KMS-11 (cell line): ENCODE data around the gene PHKG1.

ENCODE experiments used
- H2AFZ ChIP-seq: fragments of 200-600 bp; sonication (generic); 2 replicates; pipeline ENCODE4 v1.6.1; 2016; ENCODE audit warnings: antibody characterized with exemption, mixed run types, low read depth
- H3K27ac ChIP-seq: fragments of 200-600 bp; sonication (generic); 2 replicates; pipeline ENCODE4 v1.6.1; 2016; ENCODE audit warnings: mild to moderate bottlenecking, mixed run types
- H3K27me3 ChIP-seq: fragments of 200-600 bp; sonication (generic); 2 replicates; pipeline ENCODE4 v1.6.1; 2017; ENCODE audit warnings: mild to moderate bottlenecking, low read depth, mixed run types, moderate library complexity; ENCODE audit not compliant: insufficient read depth
- H3K36me3 ChIP-seq: fragments of 200-600 bp; sonication (generic); 2 replicates; pipeline ENCODE4 v1.6.1; 2017; ENCODE audit warnings: mild to moderate bottlenecking, mixed run types; ENCODE audit not compliant: insufficient read depth
- H3K4me1 ChIP-seq: fragments of 200-600 bp; sonication (generic); 2 replicates; pipeline ENCODE4 v1.6.1; 2016; ENCODE audit warnings: mild to moderate bottlenecking, low read depth, mixed run types; ENCODE audit not compliant: poor library complexity, severe bottlenecking
- H3K4me2 ChIP-seq: fragments of 200-600 bp; sonication (generic); 2 replicates; pipeline ENCODE4 v1.7.0; 2016; ENCODE audit warnings: mild to moderate bottlenecking, mixed run types
- H3K4me3 ChIP-seq: fragments of 200-600 bp; sonication (generic); IDR thresholded peaks from 2 replicates; pipeline ENCODE4 v1.6.1; 2017; ENCODE audit warnings: low read depth, low read length, mixed read lengths; ENCODE audit not compliant: insufficient read depth
- H3K79me2 ChIP-seq: fragments of 200-600 bp; sonication (generic); 2 replicates; pipeline ENCODE4 v1.6.1; 2016; ENCODE audit warnings: low read depth, mixed run types; ENCODE audit not compliant: insufficient read depth
- H3K9ac ChIP-seq: fragments of 200-600 bp; sonication (generic); 2 replicates; pipeline ENCODE4 v1.6.1; 2016; ENCODE audit warnings: mild to moderate bottlenecking, mixed run types
- H4K20me1 ChIP-seq: fragments of 200-600 bp; sonication (generic); 2 replicates; pipeline ENCODE4 v1.6.1; 2016; ENCODE audit warnings: mild to moderate bottlenecking, mixed run types; ENCODE audit not compliant: insufficient read depth
- TF ChIP-seq, protein P1 (sequence below): fragments of 200-600 bp; sonication (generic); conservative IDR thresholded peaks from 2 replicates; pipeline ENCODE4 v1.6.1; 2017; ENCODE audit warnings: low read depth, mild to moderate bottlenecking, antibody characterized with exemption, low read length, moderate library complexity, mixed read lengths

PHKG1 gene

DNA sequence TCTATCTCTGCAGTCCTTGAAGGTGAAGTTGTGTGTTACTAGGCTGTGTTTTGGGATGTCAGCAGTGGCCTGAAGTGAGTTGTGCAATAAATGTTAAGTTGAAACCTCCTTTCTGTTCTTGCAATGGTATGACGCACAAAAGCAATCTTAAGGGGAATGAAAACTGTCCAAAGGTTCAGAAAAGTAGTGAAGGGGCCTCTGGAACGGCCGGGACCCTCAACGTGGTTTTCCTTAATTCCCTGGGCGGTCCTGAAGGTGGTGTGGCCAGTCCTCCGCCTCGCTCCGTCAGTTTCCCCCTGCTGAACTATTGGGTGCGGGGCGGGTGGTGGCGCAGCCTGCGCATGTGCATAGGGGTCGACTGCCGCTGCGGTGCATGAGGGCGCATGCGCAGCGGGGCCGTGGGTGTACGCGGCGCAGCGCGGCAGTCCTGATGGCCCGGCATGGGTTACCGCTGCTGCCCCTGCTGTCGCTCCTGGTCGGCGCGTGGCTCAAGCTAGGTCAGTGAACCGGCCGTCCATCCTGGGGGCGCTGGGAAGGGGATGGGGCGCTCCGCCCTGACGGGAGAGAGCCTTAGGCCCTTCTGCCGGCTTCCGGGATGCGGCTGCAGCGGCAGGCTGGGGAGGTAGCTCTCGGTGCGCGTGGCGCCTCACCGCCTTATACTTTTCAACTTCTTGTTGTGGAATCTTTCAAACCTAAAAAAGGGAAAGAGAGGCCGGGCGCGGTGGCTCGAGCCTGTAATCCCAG lies 28.7 kb downstream of the PHKG1 start, which contains the start of gene SUMF2:
TSS of gene SUMF2 (plus strand) at position 405 of the 744 bp plus-strand sequence. CDS start at position 431, 26 bp downstream.
- peaks cover 55% of the 10 kb centered on the region for H3K4me1 ChIP-seq
- H3K9ac ChIP-seq: peak within 1 kb of the TSS; percentile 88
- H2AFZ ChIP-seq: peak within 1 kb of the TSS; percentile 70
- peak within 1 kb of the TSS; percentile 90 for H3K27ac ChIP-seq
- H3K27me3 ChIP-seq: no peaks in the 10 kb centered on the region
- H3K79me2 ChIP-seq: peaks cover 27% of the 10 kb centered on the region; the same call in 1 of the 2 replicates
- TF ChIP-seq, protein P1, sequence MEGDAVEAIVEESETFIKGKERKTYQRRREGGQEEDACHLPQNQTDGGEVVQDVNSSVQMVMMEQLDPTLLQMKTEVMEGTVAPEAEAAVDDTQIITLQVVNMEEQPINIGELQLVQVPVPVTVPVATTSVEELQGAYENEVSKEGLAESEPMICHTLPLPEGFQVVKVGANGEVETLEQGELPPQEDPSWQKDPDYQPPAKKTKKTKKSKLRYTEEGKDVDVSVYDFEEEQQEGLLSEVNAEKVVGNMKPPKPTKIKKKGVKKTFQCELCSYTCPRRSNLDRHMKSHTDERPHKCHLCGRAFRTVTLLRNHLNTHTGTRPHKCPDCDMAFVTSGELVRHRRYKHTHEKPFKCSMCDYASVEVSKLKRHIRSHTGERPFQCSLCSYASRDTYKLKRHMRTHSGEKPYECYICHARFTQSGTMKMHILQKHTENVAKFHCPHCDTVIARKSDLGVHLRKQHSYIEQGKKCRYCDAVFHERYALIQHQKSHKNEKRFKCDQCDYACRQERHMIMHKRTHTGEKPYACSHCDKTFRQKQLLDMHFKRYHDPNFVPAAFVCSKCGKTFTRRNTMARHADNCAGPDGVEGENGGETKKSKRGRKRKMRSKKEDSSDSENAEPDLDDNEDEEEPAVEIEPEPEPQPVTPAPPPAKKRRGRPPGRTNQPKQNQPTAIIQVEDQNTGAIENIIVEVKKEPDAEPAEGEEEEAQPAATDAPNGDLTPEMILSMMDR: no peak
- H4K20me1 ChIP-seq: no peaks in the 10 kb centered on the region
- H3K4me3 ChIP-seq: no peak within 1 kb of the TSS
- peaks cover 21% of the 10 kb centered on the region; the same call in 1 of the 2 replicates for H3K36me3 ChIP-seq
- peak within 1 kb of the TSS; percentile 38 for H3K4me2 ChIP-seq

DNA sequence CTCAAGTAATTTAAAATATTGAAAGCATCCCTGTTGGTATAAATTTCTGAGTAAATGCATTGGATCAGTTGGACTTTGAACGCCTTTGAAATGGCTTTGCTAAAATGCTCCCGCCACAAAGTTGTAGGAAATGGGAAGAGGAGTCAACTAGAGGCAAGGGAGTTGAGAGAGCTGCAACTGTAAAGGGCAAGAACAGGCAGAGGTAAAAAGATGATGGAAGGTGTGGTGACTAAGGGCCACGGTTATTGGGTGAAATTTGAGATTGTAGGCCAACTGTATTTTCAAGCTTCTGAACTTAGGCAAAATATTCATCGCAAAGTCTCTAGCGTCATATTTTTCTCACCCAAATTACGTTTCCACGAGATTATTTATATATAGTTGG lies 29.3 kb downstream of the PHKG1 start:
- Histone ChIP-seq H3K9ac (no peak overlapping the region), H3K79me2 (peaks cover 27% of the 10 kb centered on the region; the same call in 1 of the 2 replicates), H2AFZ (peak overlapping the region; percentile 70; the same call in 1 of the 2 replicates), H3K27ac (peak overlapping the region; percentile 90), H3K4me1 (peaks cover 56% of the 10 kb centered on the region), H3K4me2 (peak overlapping the region; percentile 38), H3K27me3 (no peaks in the 10 kb centered on the region), H3K4me3 (no peak overlapping the region), H3K36me3 (peaks cover 25% of the 10 kb centered on the region; the same call in 1 of the 2 replicates), H4K20me1 (no peaks in the 10 kb centered on the region)
- TF ChIP-seq, protein P1: no peak

DNA sequence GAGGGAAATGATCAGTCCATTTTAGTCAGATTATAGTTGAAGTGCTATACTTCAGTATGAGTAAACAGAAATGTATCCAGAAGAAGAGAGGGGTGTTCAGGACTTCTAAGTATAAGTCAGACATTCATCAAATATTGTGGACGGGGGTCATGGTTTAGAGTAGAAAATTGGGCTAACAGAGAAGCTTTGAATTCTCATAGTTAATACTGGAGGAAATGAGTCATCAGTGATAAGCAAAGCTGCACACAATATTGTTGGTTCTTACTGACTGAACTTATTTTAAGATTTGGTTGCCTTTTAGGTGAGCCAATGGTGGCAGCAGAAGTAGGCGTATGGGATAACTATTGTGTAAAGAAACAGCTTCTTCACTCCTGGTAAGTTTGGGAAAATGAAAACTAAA lies 30.4 kb downstream of the PHKG1 start:
- Histone ChIP-seq H4K20me1 (no peaks in the 10 kb centered on the region), H3K27me3 (no peaks in the 10 kb centered on the region), H3K9ac (no peak overlapping the region), H3K27ac (peak overlapping the region; percentile 7; the same call in 1 of the 2 replicates), H3K79me2 (peaks cover 23% of the 10 kb centered on the region; the same call in 1 of the 2 replicates), H3K4me2 (no peak overlapping the region), H3K36me3 (peaks cover 25% of the 10 kb centered on the region; the same call in 1 of the 2 replicates), H3K4me1 (peaks cover 56% of the 10 kb centered on the region), H3K4me3 (no peak overlapping the region), H2AFZ (no peak overlapping the region)
- TF ChIP-seq, protein P1: no peak

DNA sequence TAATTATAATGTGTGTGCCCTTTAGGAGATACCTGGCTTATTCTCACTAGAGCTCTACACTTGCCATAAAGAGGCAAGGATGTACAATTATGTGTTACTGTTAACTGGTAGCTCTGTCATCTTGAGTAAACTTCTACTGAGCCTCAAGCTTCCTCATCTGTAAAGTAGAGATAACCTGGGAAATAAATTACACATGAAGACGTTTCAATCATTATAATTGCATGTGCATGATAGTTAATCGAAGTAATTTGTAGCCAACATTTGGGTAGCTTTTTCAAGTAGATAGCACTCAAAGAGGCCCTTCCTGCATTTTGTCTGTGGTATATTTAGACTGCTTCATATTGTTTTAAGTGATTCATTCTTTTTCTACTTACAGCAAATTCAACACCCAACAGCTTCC lies 38.8 kb downstream of the PHKG1 start:
- Histone ChIP-seq H3K4me3 (no peak overlapping the region), H3K27me3 (no peaks in the 10 kb centered on the region), H4K20me1 (no peaks in the 10 kb centered on the region), H3K9ac (no peak overlapping the region), H3K27ac (no peak overlapping the region), H2AFZ (no peak overlapping the region), H3K4me1 (peaks cover 44% of the 10 kb centered on the region), H3K36me3 (peaks cover 39% of the 10 kb centered on the region), H3K4me2 (peak overlapping the region; percentile 65), H3K79me2 (peaks cover 67% of the 10 kb centered on the region)
- TF ChIP-seq, protein P1: no peak
